GM18499 (cell line): ENCODE measurements around the gene CPNE8.

ENCODE experiments used
- ATAC-seq: cut with Tn5 transposase; IDR thresholded peaks from one replicate; pipeline ENCODE4 v1.9.1; 2021; ENCODE audit warnings: moderate number of reproducible peaks; ENCODE audit not compliant: insufficient read depth, unreplicated experiment

Gene CPNE8

GRCh38 chr12:38905480-38906351 is at the start of gene CPNE8:
CPNE8 (minus strand) TSS chr12:38905591; CDS start chr12:38905534, 57 bp downstream.
- no peak for ATAC-seq

- no peak for ATAC-seq
Observed at GRCh38 chr12:38954238-38954873, 49.0 kb upstream of the CPNE8 start.

- ATAC-seq: no peak
Observed at GRCh38 chr12:38949363-38949762, 44.0 kb upstream of the CPNE8 start.

GRCh38 chr12:38934686-38935085 is 29.3 kb upstream of the CPNE8 start:
- no peak for ATAC-seq

- no peak for ATAC-seq
Observed at GRCh38 chr12:38934078-38934584, 28.7 kb upstream of the CPNE8 start.

- ATAC-seq: no peak
Observed at GRCh38 chr12:38932320-38932719, 26.9 kb upstream of the CPNE8 start.

GRCh38 chr12:38931461-38931860 is 26.1 kb upstream of the CPNE8 start:
- ATAC-seq: no peak

- ATAC-seq: no peak
Observed at GRCh38 chr12:38930990-38931389, 25.6 kb upstream of the CPNE8 start.

- no peak for ATAC-seq
Observed at GRCh38 chr12:38926501-38926900, 21.1 kb upstream of the CPNE8 start.

- peak; percentile 74 for ATAC-seq
Observed at GRCh38 chr12:38921025-38921677, 15.8 kb upstream of the CPNE8 start.

- no peak for ATAC-seq
Observed at GRCh38 chr12:38919191-38919590, 13.8 kb upstream of the CPNE8 start.

- no peak for ATAC-seq
Observed at GRCh38 chr12:38915429-38916182, 10.2 kb upstream of the CPNE8 start.

GRCh38 chr12:38912116-38912515 is 6.7 kb upstream of the CPNE8 start:
- no peak for ATAC-seq

- ATAC-seq: no peak
Observed at GRCh38 chr12:38911611-38912010, 6.2 kb upstream of the CPNE8 start.

GRCh38 chr12:38907201-38907923 is 2.0 kb upstream of the CPNE8 start:
- no peak for ATAC-seq

GRCh38 chr12:38906482-38907200 is 1.2 kb upstream of the CPNE8 start:
- ATAC-seq: peak; percentile 48

GRCh38 chr12:38904537-38905479 is 583 bp downstream of the CPNE8 start:
- peak; percentile 49 for ATAC-seq

GRCh38 chr12:38903596-38903995 is 1.8 kb downstream of the CPNE8 start:
- ATAC-seq: no peak
